ENCODE measurements around the gene OR6N1.

DNA sequence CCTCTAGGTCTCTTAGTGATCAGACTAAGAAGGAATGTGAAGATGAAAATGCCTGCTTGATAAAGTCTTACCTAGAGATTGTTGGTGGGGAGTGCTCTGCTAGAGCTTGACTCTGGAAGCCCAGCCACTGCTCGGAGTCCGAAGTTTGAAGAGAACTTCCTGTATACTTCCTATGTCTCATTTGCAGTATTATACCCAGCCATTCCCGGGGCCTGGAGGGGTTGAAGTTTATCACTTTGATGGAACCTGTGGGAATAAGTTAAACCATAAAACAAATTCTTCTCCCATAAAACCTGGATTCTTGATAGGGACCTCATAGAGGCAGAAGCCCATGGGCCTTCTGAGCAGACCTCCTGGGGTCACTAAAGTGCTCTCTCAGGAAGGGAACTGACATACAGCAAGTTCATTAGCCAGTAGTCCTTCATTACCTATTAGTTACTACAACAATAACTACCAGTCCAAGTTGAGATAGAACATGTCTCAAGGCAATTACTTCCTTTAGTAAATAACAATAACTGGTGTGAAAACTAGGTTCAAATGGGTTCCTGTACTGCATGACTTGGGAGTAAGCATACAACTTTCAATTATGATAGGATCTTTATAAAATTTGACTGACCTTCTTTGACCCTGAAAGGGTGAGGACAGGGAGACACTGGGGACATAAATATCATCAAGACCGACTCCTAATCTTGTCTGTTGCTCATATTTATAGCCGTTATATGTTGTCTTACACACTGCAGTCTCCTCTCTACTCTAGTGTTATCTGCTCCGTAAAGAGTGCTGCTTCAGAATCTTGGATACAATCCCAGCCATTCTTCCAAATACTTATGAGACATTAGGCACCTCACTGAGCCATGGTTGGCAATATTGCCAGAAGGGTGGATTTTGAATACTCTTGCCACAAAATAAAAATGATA lies at the start of gene OR6N1:
- TF ChIP-seq, protein P1, sequence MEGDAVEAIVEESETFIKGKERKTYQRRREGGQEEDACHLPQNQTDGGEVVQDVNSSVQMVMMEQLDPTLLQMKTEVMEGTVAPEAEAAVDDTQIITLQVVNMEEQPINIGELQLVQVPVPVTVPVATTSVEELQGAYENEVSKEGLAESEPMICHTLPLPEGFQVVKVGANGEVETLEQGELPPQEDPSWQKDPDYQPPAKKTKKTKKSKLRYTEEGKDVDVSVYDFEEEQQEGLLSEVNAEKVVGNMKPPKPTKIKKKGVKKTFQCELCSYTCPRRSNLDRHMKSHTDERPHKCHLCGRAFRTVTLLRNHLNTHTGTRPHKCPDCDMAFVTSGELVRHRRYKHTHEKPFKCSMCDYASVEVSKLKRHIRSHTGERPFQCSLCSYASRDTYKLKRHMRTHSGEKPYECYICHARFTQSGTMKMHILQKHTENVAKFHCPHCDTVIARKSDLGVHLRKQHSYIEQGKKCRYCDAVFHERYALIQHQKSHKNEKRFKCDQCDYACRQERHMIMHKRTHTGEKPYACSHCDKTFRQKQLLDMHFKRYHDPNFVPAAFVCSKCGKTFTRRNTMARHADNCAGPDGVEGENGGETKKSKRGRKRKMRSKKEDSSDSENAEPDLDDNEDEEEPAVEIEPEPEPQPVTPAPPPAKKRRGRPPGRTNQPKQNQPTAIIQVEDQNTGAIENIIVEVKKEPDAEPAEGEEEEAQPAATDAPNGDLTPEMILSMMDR (IDR thresholded peaks at IDR 0.05; ENCODE audit: low read length) = no peak
- TF ChIP-seq EZH2 (IDR thresholded peaks at IDR 0.05; ENCODE audit: borderline replicate concordance, low read length) = no peak
